ENCODE data around the gene ZFPL1.
"Not testable (repeated sequence)": the region's sequence is repeated elsewhere in the genome, so short reads cannot be mapped to it uniquely, and the experiment has no call there.

The ZFPL1 gene

GRCh38 chr11:65115361-65116082 lies 31.5 kb downstream of the ZFPL1 start:
- no peak for DNase-seq

GRCh38 chr11:65116370-65117205 lies 32.6 kb downstream of the ZFPL1 start:
- no peak for DNase-seq

GRCh38 chr11:65117206-65118096 lies 33.4 kb downstream of the ZFPL1 start, which contains the start of gene ZNHIT2:
ZNHIT2 (minus strand) TSS chr11:65117701; CDS start chr11:65117653, 48 bp downstream.
- peak; percentile 96 for DNase-seq

- no peak for DNase-seq
These were observed 34.2 kb downstream of the ZFPL1 start for GRCh38 chr11:65118097-65118837.

- not testable (repeated sequence) for DNase-seq
These were observed 35.1 kb downstream of the ZFPL1 start for GRCh38 chr11:65118891-65119669.

GRCh38 chr11:65119670-65119995 lies 35.6 kb downstream of the ZFPL1 start:
- no peak for DNase-seq

- no peak for DNase-seq
These were observed 36.8 kb downstream of the ZFPL1 start for GRCh38 chr11:65120831-65121230.

- no peak for DNase-seq
These were observed 37.4 kb downstream of the ZFPL1 start for GRCh38 chr11:65121447-65121864.

GRCh38 chr11:65121865-65122696 lies 38.1 kb downstream of the ZFPL1 start, which contains the start of the genes FAU and MRPL49:
FAU (minus strand) TSS chr11:65122134; CDS start chr11:65121813, 321 bp downstream.
MRPL49 (plus strand) TSS chr11:65122321; CDS start chr11:65122347, 26 bp downstream.
- DNase-seq: peak; percentile 96

GRCh38 chr11:65124480-65125196 lies 40.6 kb downstream of the ZFPL1 start:
- no peak for DNase-seq

- no peak for DNase-seq
These were observed 41.4 kb downstream of the ZFPL1 start for GRCh38 chr11:65125197-65126056.

GRCh38 chr11:65126624-65127274 lies 42.7 kb downstream of the ZFPL1 start:
- DNase-seq: no peak

- DNase-seq: no peak
These were observed 43.6 kb downstream of the ZFPL1 start for GRCh38 chr11:65127473-65128181.

GRCh38 chr11:65128182-65129145 lies 44.4 kb downstream of the ZFPL1 start:
- no peak for DNase-seq

GRCh38 chr11:65129649-65130441 lies 45.8 kb downstream of the ZFPL1 start:
- DNase-seq: no peak
